Mesendoderm (in vitro differentiated cells): Measurements from ENCODE around the gene FAM131C.
"Not testable (repeated sequence)": the region's sequence is repeated elsewhere in the genome, so short reads cannot be mapped to it uniquely, and the experiment has no call there.

Experiments
- DNase-seq: peaks from one replicate; pipeline ENCODE4 v3.0.0; 2013
- H2AK5ac ChIP-seq: 2 replicates; pipeline ENCODE4 v1.6.1; 2013; ENCODE audit warnings: low read length, inconsistent platforms
- H2BK120ac ChIP-seq: 2 replicates; pipeline ENCODE4 v1.6.1; 2013; ENCODE audit warnings: low read depth, mild to moderate bottlenecking, low read length, moderate library complexity, mixed read lengths
- H2BK15ac ChIP-seq: replicated peaks from 2 replicates; pipeline ENCODE4 v1.6.1; 2013; ENCODE audit warnings: low read depth, mild to moderate bottlenecking, moderate library complexity
- H2BK5ac ChIP-seq: 2 replicates; pipeline ENCODE4 v1.6.1; 2013; ENCODE audit warnings: low read length, inconsistent platforms
- H3K18ac ChIP-seq: 2 replicates; pipeline ENCODE4 v1.6.1; 2013; ENCODE audit warnings: mild to moderate bottlenecking, low read length, mixed read lengths
- H3K23ac ChIP-seq: one replicate; pipeline ENCODE4 v1.6.1; 2013; ENCODE audit warnings: low read length
- H3K27ac ChIP-seq: 2 replicates; pipeline ENCODE4 v1.5.1; 2013; ENCODE audit warnings: low read depth, mild to moderate bottlenecking, inconsistent platforms, low read length, moderate library complexity
- H3K27me3 ChIP-seq: 2 replicates; pipeline ENCODE4 v1.6.1; 2013; ENCODE audit warnings: low read length, control low read depth, mild to moderate bottlenecking, inconsistent platforms; ENCODE audit not compliant: insufficient read depth, poor library complexity
- H3K36me3 ChIP-seq: 2 replicates; pipeline ENCODE4 v1.6.1; 2013; ENCODE audit warnings: low read length, inconsistent platforms; ENCODE audit not compliant: control insufficient read depth, insufficient read depth
- H3K4ac ChIP-seq: one replicate; pipeline ENCODE4 v1.6.1; 2013; ENCODE audit warnings: low read depth, mild to moderate bottlenecking, low read length, moderate library complexity
- H3K4me1 ChIP-seq: 2 replicates; pipeline ENCODE4 v1.6.1; 2013; ENCODE audit warnings: low read depth, low read length, inconsistent platforms; ENCODE audit not compliant: control insufficient read depth
- H3K4me2 ChIP-seq: 2 replicates; pipeline ENCODE4 v1.6.1; 2013; ENCODE audit warnings: low read length
- H3K4me3 ChIP-seq: 2 replicates; pipeline ENCODE4 v1.5.1; 2013; ENCODE audit warnings: mild to moderate bottlenecking, low read length
- H3K56ac ChIP-seq: one replicate; pipeline ENCODE4 v1.6.1; 2013; ENCODE audit warnings: low read length
- H3K79me1 ChIP-seq: 2 replicates; pipeline ENCODE4 v1.6.1; 2013; ENCODE audit warnings: low read length, inconsistent platforms
- H3K79me2 ChIP-seq: 2 replicates; pipeline ENCODE4 v1.6.1; 2013; ENCODE audit warnings: mild to moderate bottlenecking, low read length; ENCODE audit not compliant: control insufficient read depth, insufficient read depth
- H3K9ac ChIP-seq: 2 replicates; pipeline ENCODE4 v1.6.1; 2013; ENCODE audit warnings: low read length, inconsistent platforms
- H4K5ac ChIP-seq: one replicate; pipeline ENCODE4 v1.6.1; 2013; ENCODE audit warnings: low read length
- H4K8ac ChIP-seq: one replicate; pipeline ENCODE4 v1.6.1; 2013; ENCODE audit warnings: low read depth, mild to moderate bottlenecking, control low read depth, low read length, moderate library complexity
- WGBS: extraction: QIAGEN DNeasy Blood & Tissue Kit; methylation state at CpG from one replicate; pipeline ENCODE4 v1.1.7; 2013; ENCODE audit warnings: low lambda C conversion rate, missing lambda C conversion rate; ENCODE audit not compliant: insufficient coverage; ENCODE audit errors: extremely low coverage; 5-methylcytosine and 5-hydroxymethylcytosine counted together

FAM131C gene

DNA sequence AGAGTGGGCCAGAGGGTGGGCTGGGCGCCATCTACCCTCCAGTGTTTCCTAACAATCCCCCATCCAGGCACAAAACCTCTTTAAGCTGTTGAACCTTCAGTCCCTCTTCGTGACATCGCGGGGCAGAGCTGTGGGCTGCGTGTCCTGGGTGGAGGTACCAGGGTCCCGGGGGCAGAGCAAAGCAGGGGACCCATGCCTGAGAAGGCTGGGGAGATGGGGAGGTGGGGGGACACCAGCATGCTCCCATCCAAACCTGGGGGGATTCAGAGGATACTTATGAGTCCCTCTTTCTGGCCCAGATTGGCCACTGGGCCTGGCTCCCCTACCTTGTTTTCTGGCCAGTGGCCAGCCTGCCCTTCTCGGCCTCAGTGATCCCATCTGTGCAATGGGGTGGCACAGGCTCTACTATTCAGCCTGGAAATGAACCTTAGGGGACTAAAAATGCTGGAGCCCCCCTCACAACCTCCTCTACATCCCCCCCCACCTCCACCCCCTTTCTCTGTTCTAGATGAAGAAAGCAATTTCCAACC lies 40.3 kb downstream of the FAM131C start:
- not testable (repeated sequence) for H2BK15ac ChIP-seq, H3K9ac ChIP-seq, H2BK120ac ChIP-seq, H3K18ac ChIP-seq, H2BK5ac ChIP-seq, H3K79me2 ChIP-seq, H3K4me2 ChIP-seq, H3K27ac ChIP-seq, H2AK5ac ChIP-seq, H4K5ac ChIP-seq, H3K4ac ChIP-seq, H3K27me3 ChIP-seq, H4K8ac ChIP-seq, H3K4me1 ChIP-seq, H3K56ac ChIP-seq, H3K79me1 ChIP-seq, DNase-seq, H3K4me3 ChIP-seq, H3K23ac ChIP-seq, H3K36me3 ChIP-seq
- no CpG with 5 or more reads among the region's 7 CpGs for WGBS

DNA sequence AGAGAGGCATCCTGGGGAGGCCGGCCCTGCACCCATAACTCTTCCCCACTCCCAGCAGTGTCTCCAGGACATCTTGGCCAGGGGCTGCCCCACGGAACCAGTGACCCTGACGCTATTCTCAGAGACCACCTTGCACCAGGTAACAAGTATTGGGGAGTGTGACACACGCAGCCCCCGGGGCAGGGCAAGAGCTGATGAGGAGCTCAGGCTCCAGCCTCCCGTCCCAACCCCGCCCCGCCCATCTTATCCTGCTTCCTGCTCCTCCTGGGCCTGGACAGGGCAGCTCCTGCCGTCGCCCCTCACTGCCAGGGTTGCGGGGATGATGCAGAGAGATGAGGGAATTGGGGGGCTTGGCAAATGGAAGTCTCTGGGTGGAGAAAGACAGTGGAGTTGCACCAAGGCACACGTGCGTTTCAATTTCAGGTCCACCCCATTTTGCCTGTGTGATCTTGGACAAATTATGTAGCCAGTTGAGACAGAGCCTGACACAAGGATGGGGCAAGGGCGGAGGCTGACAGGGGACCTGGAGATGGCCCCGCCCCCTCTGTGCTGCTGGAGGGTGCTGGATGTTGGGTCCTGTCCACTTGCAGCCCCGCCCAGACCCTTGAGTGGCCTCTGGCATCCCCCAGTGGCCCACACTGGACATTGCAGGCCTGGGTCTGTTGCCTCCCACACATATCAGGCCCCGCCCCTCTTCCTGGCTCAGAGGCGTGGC lies 40.9 kb downstream of the FAM131C start:
- DNase-seq, result peak; percentile 96
- Histone ChIP-seq H2BK120ac (no peak overlapping the region), H3K4ac (no peak overlapping the region), H2BK15ac (no peak overlapping the region), H2BK5ac (no peak overlapping the region), H3K79me2 (no peaks in the 10 kb centered on the region), H3K4me3 (no peak overlapping the region), H3K56ac (no peak overlapping the region), H2AK5ac (no peak overlapping the region), H3K79me1 (no peaks in the 10 kb centered on the region), H3K27ac (no peak overlapping the region), H3K18ac (no peak overlapping the region), H3K4me1 (no peaks in the 10 kb centered on the region), H3K23ac (no peak overlapping the region), H3K36me3 (no peaks in the 10 kb centered on the region), H4K8ac (no peak overlapping the region), H4K5ac (no peak overlapping the region), H3K9ac (no peak overlapping the region), H3K27me3 (no peaks in the 10 kb centered on the region), H3K4me2 (no peak overlapping the region)
- WGBS, result no CpG with 5 or more reads among the region's 18 CpGs

DNA sequence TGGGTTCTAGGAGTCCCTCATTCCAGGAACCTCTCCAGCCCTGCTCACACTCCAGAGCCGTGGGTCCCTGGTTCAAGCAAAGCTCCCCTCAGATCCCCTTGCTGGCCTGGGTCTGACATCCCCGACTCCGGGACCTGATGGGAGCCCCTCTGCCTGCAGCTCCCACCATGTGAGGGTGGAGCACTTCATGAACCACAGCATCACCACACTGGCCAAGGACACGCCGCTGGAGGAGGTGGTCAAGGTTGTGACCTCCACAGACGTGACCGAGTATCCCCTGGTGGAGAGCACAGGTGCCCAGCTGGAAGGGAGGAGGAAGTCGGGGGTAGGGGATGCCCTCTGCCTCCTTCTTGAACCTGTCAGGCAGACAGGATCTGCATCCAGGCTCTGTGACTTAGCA lies 41.9 kb downstream of the FAM131C start:
- no peak overlapping the region for H3K56ac ChIP-seq
- H3K4ac ChIP-seq, result no peak overlapping the region
- H3K79me2 ChIP-seq, result no peaks in the 10 kb centered on the region
- H2BK15ac ChIP-seq, result no peak overlapping the region
- H3K18ac ChIP-seq, result no peak overlapping the region
- no peak overlapping the region for H3K9ac ChIP-seq
- no CpG with 5 or more reads among the region's 8 CpGs for WGBS
- no peaks in the 10 kb centered on the region for H3K27me3 ChIP-seq
- H3K79me1 ChIP-seq, result no peaks in the 10 kb centered on the region
- no peak overlapping the region for H3K4me3 ChIP-seq
- H3K27ac ChIP-seq, result no peak overlapping the region
- no peaks in the 10 kb centered on the region for H3K4me1 ChIP-seq
- H3K36me3 ChIP-seq, result no peaks in the 10 kb centered on the region
- no peak overlapping the region for H4K5ac ChIP-seq
- H2BK5ac ChIP-seq, result no peak overlapping the region
- H2AK5ac ChIP-seq, result no peak overlapping the region
- no peak overlapping the region for H3K23ac ChIP-seq
- no peak overlapping the region for H2BK120ac ChIP-seq
- no peak overlapping the region for H3K4me2 ChIP-seq
- no peak overlapping the region for H4K8ac ChIP-seq
- DNase-seq, result no peak

DNA sequence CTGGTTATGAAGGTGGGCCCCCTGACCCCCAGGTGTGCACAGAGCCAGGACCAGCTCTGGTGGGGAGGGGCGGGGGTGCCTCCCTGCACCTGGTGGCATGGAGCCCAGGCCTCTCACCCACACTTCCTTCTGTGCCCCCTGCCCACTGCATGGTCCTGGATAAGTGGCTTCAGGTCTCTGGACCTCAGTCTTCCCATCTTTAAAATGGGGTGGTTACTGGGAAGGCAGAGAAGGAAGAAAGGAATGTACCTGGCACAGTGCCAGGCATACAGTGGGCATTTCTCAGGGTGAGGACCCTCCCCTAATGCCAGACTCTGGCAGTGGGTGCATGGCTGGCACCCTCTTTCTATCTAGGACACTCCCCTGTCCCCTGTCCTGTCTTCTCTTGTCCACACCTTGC lies 44.2 kb downstream of the FAM131C start:
- H3K4me1 ChIP-seq, result no peaks in the 10 kb centered on the region
- no peak overlapping the region for H3K4me2 ChIP-seq
- H3K4ac ChIP-seq, result no peak overlapping the region
- H3K79me1 ChIP-seq, result no peaks in the 10 kb centered on the region
- H2BK5ac ChIP-seq, result no peak overlapping the region
- H3K36me3 ChIP-seq, result no peaks in the 10 kb centered on the region
- H3K79me2 ChIP-seq, result no peaks in the 10 kb centered on the region
- no peaks in the 10 kb centered on the region for H3K27me3 ChIP-seq
- no peak overlapping the region for H3K27ac ChIP-seq
- no peak for DNase-seq
- no peak overlapping the region for H4K5ac ChIP-seq
- no CpG with 5 or more reads among the region's 1 CpG for WGBS
- H2BK15ac ChIP-seq, result no peak overlapping the region
- H2BK120ac ChIP-seq, result no peak overlapping the region
- H3K4me3 ChIP-seq, result no peak overlapping the region
- H4K8ac ChIP-seq, result no peak overlapping the region
- no peak overlapping the region for H3K56ac ChIP-seq
- no peak overlapping the region for H2AK5ac ChIP-seq
- H3K18ac ChIP-seq, result no peak overlapping the region
- no peak overlapping the region for H3K9ac ChIP-seq
- H3K23ac ChIP-seq, result no peak overlapping the region

DNA sequence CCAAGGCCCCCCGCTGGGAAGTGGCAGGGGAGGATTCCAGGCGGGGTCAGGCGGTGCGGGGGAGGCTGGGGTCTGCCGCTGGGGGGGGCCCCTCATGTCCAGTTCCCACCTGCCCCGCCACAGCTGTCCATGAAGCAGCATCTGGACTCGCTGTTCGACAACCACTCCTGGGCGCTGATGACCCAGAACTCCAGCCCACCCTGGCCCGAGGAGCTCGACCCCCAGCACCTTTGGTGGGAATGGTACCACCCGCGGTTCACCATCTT lies 44.5 kb downstream of the FAM131C start:
- not testable (repeated sequence) for H3K9ac ChIP-seq, H4K8ac ChIP-seq, H3K4me3 ChIP-seq, H4K5ac ChIP-seq, H2BK120ac ChIP-seq, H2BK15ac ChIP-seq, H3K56ac ChIP-seq, H3K4me1 ChIP-seq, H3K79me1 ChIP-seq, H2BK5ac ChIP-seq, DNase-seq, H3K18ac ChIP-seq, H3K36me3 ChIP-seq, H3K23ac ChIP-seq, H3K4ac ChIP-seq, H3K79me2 ChIP-seq, H3K4me2 ChIP-seq, H3K27ac ChIP-seq, H2AK5ac ChIP-seq, H3K27me3 ChIP-seq
- no CpG with 5 or more reads among the region's 13 CpGs for WGBS
